HS-27A (cell line): Measurements from ENCODE around the gene MUC20.
"Not testable (repeated sequence)": the region's sequence is repeated elsewhere in the genome, so short reads cannot be mapped to it uniquely, and the experiment has no call there.

Experiments used
- DNase-seq: peaks from one replicate; pipeline ENCODE4 v3.0.0-alpha.2; 2012; ENCODE audit warnings: low read depth, missing footprints

Gene MUC20

GRCh38 chr3:195720831-195721506 is at the start of gene MUC20:
Gene MUC20, plus strand, starts transcription at chr3:195720978. Its CDS starts 30 bp downstream, at chr3:195721008.
- DNase-seq = not testable (repeated sequence)

GRCh38 chr3:195671283-195671682 is 49.5 kb upstream of the MUC20 start:
- DNase-seq = not testable (repeated sequence)

- not testable (repeated sequence) for DNase-seq
These were observed 47.1 kb upstream of the MUC20 start for GRCh38 chr3:195673711-195674110.

GRCh38 chr3:195678391-195679015 is 42.3 kb upstream of the MUC20 start:
- DNase-seq = not testable (repeated sequence)

GRCh38 chr3:195680690-195681089 is 40.1 kb upstream of the MUC20 start:
- DNase-seq = not testable (repeated sequence)

GRCh38 chr3:195681458-195682103 is 39.2 kb upstream of the MUC20 start:
- DNase-seq = not testable (repeated sequence)

GRCh38 chr3:195682104-195682742 is 38.6 kb upstream of the MUC20 start:
- DNase-seq = not testable (repeated sequence)

- not testable (repeated sequence) for DNase-seq
These were observed 36.9 kb upstream of the MUC20 start for GRCh38 chr3:195683722-195684526.

- not testable (repeated sequence) for DNase-seq
These were observed 36.1 kb upstream of the MUC20 start for GRCh38 chr3:195684527-195685257.

- not testable (repeated sequence) for DNase-seq
These were observed 34.1 kb upstream of the MUC20 start for GRCh38 chr3:195686537-195687208.

GRCh38 chr3:195687209-195687760 is 33.5 kb upstream of the MUC20 start:
- DNase-seq = not testable (repeated sequence)

- not testable (repeated sequence) for DNase-seq
These were observed 32.2 kb upstream of the MUC20 start for GRCh38 chr3:195688471-195689183.

- DNase-seq = not testable (repeated sequence)
These were observed 31.4 kb upstream of the MUC20 start for GRCh38 chr3:195689184-195690070.

GRCh38 chr3:195690951-195691350 is 29.8 kb upstream of the MUC20 start:
- DNase-seq = no peak

- not testable (repeated sequence) for DNase-seq
These were observed 29.0 kb upstream of the MUC20 start for GRCh38 chr3:195691596-195692353.

GRCh38 chr3:195692354-195692685 is 28.5 kb upstream of the MUC20 start:
- no peak for DNase-seq

GRCh38 chr3:195692781-195693427 is 27.9 kb upstream of the MUC20 start:
- DNase-seq = no peak
